ENCODE results near the gene PAM.

DNA sequence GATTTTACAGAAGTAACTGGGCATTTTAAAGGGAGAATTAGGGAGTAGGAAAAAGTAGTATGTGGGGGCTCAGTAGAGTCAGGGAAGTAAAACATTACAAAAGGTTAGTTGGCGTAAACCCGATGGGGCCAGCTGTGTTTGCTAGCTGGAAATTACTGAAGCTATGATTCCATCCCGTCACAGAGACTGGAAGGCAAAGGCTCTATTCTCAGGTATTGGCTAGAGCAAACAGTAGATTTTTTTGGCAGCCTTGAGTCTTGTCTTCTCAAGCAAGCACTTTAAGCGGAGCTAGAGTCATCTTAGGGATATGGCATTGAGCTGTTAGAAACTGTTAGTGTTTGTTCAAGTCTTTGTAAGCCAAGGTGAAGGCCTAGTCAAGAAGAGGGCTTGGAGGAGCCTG, 121.5 kb downstream of the PAM start:
- TF ChIP-seq, protein P1, sequence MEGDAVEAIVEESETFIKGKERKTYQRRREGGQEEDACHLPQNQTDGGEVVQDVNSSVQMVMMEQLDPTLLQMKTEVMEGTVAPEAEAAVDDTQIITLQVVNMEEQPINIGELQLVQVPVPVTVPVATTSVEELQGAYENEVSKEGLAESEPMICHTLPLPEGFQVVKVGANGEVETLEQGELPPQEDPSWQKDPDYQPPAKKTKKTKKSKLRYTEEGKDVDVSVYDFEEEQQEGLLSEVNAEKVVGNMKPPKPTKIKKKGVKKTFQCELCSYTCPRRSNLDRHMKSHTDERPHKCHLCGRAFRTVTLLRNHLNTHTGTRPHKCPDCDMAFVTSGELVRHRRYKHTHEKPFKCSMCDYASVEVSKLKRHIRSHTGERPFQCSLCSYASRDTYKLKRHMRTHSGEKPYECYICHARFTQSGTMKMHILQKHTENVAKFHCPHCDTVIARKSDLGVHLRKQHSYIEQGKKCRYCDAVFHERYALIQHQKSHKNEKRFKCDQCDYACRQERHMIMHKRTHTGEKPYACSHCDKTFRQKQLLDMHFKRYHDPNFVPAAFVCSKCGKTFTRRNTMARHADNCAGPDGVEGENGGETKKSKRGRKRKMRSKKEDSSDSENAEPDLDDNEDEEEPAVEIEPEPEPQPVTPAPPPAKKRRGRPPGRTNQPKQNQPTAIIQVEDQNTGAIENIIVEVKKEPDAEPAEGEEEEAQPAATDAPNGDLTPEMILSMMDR (IDR thresholded peaks at IDR 0.05): no peak
- no peak for TF ChIP-seq POLR2AphosphoS5 (IDR thresholded peaks at IDR 0.05; ENCODE audit: insufficient read depth in 1 of 2, low read depth in 1 of 2)
